Omental fat pad (tissue), 4 donors: ENCODE results near the gene C13orf46. TPM values are rescaled to one million over a fixed set of nuclear protein-coding genes. Genes with fewer than 3 reads are reported as not detected.

ENCODE experiments used
- ATAC-seq: fragments of 150-250 bp; one replicate; pipeline ENCODE4 v1.9.1; 2016; ENCODE audit warnings: mild to moderate bottlenecking, moderate library complexity; ENCODE audit not compliant: low FRiP score
- DNase-seq: peaks from one replicate; pipeline ENCODE4 v3.0.0-alpha.2; 2019; ENCODE audit warnings: low spot score
- total RNA-seq, 4 donors: library from RNA; depleted of rRNA; stranded (reverse); fragments of >200 nt; gene quantifications; one replicate each; pipeline ENCODE4 v1.1.0, GENCODE V29; 2016
- TF ChIP-seq, protein P1 (sequence below), 3 donors: fragments of 450-650 bp; IDR thresholded peaks; one replicate each; pipeline ENCODE4 v1.5.1; 2016 to 2017; ENCODE audit warnings: antibody characterized with exemption in 3 of 3, mild to moderate bottlenecking in 3 of 3, moderate library complexity in 2 of 3

Gene C13orf46
- total RNA-seq, 4 donors from 2014 or later: 0.13 to 6.9 (median 1.6) TPM

GRCh38 chr13:113926951-113927660 is 46.8 kb downstream of the C13orf46 start:
- ATAC-seq: no peak
- peak; percentile 5 for DNase-seq
- TF ChIP-seq, protein P1, sequence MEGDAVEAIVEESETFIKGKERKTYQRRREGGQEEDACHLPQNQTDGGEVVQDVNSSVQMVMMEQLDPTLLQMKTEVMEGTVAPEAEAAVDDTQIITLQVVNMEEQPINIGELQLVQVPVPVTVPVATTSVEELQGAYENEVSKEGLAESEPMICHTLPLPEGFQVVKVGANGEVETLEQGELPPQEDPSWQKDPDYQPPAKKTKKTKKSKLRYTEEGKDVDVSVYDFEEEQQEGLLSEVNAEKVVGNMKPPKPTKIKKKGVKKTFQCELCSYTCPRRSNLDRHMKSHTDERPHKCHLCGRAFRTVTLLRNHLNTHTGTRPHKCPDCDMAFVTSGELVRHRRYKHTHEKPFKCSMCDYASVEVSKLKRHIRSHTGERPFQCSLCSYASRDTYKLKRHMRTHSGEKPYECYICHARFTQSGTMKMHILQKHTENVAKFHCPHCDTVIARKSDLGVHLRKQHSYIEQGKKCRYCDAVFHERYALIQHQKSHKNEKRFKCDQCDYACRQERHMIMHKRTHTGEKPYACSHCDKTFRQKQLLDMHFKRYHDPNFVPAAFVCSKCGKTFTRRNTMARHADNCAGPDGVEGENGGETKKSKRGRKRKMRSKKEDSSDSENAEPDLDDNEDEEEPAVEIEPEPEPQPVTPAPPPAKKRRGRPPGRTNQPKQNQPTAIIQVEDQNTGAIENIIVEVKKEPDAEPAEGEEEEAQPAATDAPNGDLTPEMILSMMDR (IDR thresholded peaks at IDR 0.05): no peak

- no peak for ATAC-seq
- peak; percentile 14 for DNase-seq
- TF ChIP-seq, protein P1 (IDR thresholded peaks at IDR 0.05): no peak
Measured at GRCh38 chr13:113926301-113926761, 47.5 kb downstream of the C13orf46 start.

DNA sequence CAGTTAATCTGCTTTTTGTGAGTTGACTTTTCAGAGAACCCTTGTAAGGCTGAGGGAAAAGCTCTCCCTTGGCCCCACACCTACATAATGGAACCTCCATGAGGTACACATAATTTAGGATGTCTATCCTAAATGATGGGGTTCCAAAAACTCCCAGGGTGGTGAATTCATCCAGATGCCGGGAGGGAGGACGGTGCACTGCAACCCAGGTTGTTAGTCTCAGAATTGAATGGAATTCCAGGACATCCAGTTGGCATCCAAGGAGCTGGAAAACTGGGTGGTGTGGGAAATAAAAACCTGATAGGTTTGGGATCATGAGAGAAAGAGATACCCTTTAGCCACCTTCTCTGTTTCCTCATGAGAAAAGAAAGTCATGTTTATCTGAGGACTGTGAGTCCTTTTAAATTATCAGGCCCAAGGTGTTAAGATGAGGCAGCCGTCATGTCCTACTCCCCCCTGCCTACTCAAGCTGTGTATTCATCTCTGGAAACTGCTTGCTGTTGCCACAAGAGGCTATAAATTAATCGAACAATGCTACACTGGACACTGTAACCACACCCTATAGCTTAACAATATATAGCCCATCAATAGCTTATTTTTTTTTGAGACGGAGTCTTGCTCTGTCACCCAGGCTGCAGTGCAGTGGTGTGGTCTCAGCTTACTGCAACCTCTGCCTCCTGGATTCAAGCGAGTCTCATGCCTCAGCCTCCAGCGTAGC is 49.5 kb downstream of the C13orf46 start:
- TF ChIP-seq, protein P1 (IDR thresholded peaks at IDR 0.05): no peak
- ATAC-seq (no peak), DNase-seq (peak; percentile 5)

DNA sequence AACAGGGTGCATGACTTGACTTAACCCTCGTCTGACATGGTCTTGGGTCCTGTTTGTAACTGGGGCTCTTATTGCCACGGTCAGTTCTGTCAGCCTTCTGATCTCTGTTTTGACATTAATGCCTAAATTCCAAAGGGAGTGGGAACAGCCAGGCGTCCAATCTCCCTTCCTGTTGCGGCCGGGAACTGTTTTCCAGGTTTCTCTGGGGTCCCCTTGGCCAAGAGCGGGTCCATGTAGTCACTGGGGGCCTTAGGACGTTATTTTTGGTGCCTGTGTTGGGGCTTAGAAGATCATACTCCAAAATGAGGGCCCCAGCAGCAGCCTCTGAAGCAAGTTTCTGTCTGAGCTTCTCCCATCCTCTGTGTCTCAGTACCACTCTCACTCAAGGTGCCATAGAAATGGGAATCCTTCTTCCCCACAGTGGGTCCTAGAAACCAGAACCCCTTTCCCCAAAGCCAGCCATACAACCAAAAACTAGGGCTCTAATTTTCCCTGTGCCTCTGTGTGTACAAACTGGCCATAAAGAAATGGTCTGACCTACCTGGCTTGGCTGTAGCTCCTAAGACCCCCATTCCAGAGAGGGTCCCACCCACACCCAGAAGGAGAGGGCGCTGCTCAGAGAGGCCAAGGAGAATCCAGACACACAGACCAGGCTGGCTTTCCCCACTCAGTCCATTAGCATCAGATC is 50.4 kb downstream of the C13orf46 start:
- TF ChIP-seq, protein P1 (IDR thresholded peaks at IDR 0.05): no peak
- ATAC-seq (no peak), DNase-seq (peak; percentile 19)

GRCh38 chr13:113922412-113923118 is 51.3 kb downstream of the C13orf46 start:
- ATAC-seq (no peak), DNase-seq (peak; percentile 14)
- TF ChIP-seq, protein P1 (IDR thresholded peaks at IDR 0.05): no peak

DNA sequence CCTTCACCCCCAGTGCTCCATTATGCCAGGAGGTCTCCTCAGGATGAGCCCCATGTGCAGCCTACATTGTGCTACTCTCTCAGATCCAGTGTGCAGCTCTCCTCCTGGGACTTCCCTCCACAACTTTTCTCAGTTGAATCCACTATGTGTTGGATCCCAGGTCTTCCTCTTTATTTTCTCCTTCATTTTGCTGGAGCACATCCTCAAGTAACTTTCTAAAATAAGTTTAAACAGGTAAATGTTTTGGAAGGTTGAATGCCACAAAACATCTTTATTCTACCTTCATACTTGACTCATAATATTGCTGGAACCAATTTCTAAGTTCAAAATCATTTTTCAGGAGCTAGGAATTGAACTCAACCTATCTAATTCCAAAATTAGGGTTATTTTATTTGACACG is 52.1 kb downstream of the C13orf46 start:
- no peak for DNase-seq
- TF ChIP-seq, protein P1 (IDR thresholded peaks at IDR 0.05): no peak
- ATAC-seq: no peak
